DMS 273 (cell line): ENCODE data around the gene SAXO2.
"Not testable (repeated sequence)": the region's sequence is repeated elsewhere in the genome, so short reads cannot be mapped to it uniquely, and the experiment has no call there.

Source experiments
- DNase-seq: peaks from one replicate; lab custom pipeline; 2025; ENCODE audit not compliant: unreplicated experiment; lab: John Stamatoyannopoulos, UW

Gene SAXO2, protein sequence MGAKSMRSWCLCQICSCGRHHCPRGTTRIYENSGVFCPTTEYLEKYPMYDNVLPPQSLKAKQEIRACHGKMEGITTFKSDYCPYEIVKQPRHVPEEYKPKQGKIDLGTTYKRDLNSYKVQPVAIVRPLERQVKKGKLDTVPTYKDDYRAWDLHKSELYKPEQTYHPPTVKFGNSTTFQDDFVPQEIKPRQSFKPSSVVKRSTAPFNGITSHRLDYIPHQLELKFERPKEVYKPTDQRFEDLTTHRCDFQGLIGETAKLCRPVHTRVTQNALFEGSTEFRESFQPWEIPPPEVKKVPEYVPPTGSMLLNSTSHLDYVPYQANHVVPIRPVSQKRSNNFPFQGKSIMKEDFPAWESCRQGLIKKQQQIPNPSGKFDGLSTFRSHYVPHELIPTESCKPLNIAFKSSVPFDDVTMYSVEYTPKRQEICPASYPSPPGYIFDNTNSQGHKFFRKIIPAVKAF

DNA sequence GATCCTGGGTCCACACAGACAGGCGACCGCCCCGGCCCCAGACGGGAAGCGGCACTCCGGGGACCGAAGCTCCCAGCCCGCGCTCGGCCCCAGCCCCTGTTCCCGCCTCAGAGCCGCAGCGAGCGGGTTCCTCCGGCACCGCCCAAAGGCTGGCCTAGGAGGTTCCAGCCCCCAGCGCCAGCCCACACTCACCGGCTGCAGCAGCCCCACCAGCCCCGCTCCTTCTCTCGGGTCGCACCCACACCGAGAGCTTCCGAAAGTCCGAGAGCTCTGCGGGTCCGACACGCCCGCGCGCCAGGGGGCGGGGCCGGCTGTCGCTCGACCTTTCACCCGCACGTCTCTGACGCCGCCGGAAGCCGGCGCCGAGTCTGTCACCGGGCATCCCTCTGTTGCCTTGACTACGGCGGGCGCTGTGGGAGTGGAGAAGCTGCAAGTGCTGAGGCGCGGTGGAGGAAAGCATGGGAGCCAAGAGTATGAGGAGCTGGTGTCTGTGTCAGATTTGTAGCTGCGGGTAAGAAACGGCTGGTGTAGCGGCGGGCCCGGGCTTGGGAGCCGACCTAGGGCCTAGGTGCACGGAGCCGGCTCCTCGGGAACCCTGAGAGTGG is at the start of gene SAXO2, which contains the start of gene EFL1:
SAXO2 (plus strand) TSS at position 397 of the 605 bp plus-strand sequence; CDS start at position 459, 62 bp downstream.
EFL1 (minus strand) TSS at position 313 of the 605 bp plus-strand sequence. CDS start 956 bp downstream, outside the sequence.
- peak; percentile 93 for DNase-seq

DNA sequence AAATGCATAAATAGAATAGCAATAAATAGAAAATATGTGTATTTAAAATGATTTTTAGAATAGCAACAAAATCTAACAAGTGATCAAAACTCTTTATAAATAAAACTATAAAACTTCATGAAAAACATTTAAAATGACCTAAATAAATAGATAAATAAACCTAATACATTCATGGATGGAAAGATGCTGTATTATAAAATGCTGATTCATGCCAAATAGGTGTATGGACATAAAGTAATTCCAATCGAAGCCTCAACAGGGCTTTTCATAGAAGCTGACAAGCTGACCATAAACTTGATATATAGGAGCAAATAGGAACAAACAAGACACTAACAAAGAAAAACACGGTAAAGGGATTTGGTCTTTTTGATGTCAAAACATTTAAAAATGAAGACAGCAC is 46.5 kb upstream of the SAXO2 start:
- DNase-seq = not testable (repeated sequence)

GRCh38 chr15:82221535-82221934 is 41.1 kb upstream of the SAXO2 start:
- peak; percentile 22 for DNase-seq

- no peak for DNase-seq
These were observed 33.9 kb upstream of the SAXO2 start for GRCh38 chr15:82228750-82229149.

- no peak for DNase-seq
These were observed 31.4 kb upstream of the SAXO2 start for GRCh38 chr15:82231233-82231632.

GRCh38 chr15:82231842-82232241 is 30.8 kb upstream of the SAXO2 start:
- no peak for DNase-seq

GRCh38 chr15:82237944-82238534 is 24.6 kb upstream of the SAXO2 start:
- DNase-seq = not testable (repeated sequence)

- no peak for DNase-seq
These were observed 22.8 kb upstream of the SAXO2 start for GRCh38 chr15:82239685-82240391.

DNA sequence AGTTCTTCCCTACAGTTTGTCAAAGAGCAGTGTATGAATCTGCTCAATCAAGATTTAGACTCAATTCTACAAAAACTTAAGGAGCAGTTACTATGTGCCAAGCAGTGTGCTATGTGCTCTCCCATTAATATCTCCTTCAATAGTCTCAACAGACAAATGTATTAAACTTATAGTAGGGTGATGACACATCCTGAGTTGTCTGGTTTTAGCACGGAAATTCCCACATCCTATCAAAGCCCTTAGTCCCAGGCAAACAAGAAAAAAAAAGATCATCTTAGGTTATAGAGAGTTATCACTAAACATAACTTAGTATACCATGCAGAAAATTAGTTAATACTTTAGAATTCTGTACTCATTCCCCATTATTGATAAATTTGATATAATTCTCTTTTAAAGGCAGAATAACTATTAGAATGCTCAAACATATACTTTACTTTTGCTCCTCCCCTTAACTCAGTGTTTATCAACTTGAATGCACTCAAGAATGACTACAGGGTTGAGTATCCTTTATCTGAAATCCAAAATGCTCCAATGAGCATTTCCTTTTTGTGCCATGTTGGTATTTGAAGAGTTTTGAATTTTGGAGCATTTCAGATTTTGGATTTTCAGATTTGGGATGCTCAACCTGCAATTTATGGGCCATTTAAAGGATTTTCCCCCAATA is 20.6 kb upstream of the SAXO2 start:
- not testable (repeated sequence) for DNase-seq

GRCh38 chr15:82243644-82244043 is 19.0 kb upstream of the SAXO2 start:
- DNase-seq = not testable (repeated sequence)

GRCh38 chr15:82245956-82246355 is 16.7 kb upstream of the SAXO2 start:
- not testable (repeated sequence) for DNase-seq

- DNase-seq = not testable (repeated sequence)
These were observed 14.4 kb upstream of the SAXO2 start for GRCh38 chr15:82248261-82248660.

DNA sequence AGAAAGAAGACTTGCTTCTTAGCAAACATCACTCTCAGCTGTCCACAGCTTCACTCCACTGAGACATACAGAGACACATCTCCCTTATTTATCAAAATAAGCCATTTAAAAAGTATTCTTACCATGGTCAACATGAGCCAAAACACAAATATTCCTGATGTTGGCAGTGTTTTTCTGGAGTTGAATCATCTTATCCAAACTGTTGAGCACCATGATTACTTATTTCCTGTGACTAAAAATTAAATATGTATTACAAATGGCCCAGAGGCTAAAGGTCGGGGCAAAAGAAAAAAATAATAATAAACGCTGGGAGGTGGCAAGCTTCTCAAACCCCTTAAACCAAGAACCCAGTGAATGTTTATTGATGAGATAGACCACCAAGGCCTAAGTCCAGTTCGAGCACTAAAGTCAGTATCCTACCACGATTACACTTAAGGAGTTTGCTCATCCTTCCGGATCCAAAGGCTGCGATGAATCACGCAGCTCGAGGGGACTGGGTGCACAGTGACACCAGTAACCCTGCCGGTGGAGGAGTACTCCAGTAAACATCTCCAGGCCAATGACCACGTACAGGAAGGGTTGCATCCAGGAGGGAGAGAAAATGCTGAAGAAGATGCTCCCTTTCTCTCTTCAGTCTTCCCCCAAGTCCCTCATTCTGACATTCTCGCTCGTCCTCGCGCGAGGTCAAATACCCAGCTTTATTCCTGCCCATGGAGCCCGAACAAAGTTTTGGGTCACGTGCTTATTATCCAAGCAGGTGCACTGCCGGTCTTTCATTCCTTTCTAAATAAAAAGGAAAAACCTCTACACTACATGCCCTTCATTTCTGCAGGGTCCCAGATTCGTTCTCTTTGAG is 824 bp upstream of the SAXO2 start:
- DNase-seq = peak; percentile 68

DNA sequence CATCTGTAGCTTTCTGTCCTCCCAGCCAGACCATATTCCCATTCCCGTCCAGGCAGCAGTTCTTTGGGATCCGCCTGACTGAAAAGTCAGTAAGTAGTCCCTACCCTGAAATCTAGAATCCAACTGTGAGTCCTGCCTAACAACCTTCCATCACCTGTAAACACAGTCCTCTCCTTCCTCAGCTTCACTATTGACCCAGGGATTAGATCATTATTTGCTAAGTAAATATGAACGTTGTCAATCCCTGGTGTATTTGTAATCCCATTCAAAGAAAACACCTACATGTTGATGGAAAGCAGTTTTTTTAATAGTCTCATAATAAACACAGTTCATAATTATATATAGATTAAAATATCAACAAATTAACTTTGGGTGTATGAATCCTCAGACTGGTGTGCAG is 732 bp downstream of the SAXO2 start:
- DNase-seq = peak; percentile 4

DNA sequence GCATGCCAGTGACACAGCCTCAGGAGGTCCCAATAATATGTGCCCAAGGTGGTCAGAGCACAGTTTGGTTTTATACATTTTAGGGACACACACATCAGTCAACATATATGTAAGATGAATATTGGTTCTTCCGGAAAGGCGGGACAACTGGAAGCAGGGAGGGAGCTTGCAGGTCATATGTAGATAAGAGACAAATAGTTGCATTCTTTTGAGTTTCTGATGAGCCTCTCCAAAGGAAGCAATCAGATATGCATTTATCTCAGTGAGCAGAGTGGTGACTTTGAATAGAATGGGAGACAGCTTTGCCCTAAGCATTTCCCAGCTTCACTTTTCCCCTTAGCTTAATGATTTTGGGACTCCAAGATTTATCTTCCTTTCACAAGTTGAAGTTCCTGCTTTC is 4.5 kb downstream of the SAXO2 start:
- not testable (repeated sequence) for DNase-seq

DNA sequence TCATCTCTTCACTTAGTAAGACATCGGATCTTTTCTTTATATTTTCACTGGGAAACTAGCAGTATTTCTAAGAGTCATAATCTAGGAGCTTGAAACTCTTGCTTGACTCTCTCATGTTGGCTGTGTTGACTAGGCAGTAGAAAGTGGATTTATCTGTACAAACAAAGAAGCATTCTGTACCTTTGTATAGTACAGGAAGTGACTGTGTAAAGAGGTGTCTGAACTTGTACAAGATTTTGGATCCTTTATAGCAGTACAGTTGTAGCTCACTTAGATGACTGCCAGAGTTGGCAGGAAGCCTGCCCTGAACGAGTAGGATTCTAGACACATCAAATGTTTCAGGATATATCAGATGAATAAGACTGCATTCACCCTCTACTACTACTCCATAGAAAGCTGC is 5.8 kb downstream of the SAXO2 start:
- not testable (repeated sequence) for DNase-seq

GRCh38 chr15:82272154-82272553 is 9.5 kb downstream of the SAXO2 start:
- DNase-seq = no peak

DNA sequence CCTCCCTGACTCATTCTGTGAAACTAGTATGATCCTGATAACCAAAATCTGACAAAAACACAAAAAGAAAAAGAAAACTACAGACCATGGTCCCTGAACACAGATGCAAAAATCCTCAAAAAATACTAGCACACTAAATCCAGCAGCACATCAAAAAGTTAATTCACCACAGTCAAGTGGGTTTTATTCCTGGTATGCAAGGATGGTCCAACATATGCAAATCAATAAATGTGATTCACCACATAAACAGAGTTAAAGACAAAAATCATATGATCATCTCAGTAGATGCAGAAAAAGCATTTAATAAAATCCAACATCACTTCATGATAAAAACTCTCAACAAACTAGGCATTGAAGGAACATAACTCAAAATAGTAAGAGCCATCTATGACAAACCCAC is 12.8 kb downstream of the SAXO2 start:
- no peak for DNase-seq

GRCh38 chr15:82281276-82281675 is 18.7 kb downstream of the SAXO2 start:
- DNase-seq = not testable (repeated sequence)

DNA sequence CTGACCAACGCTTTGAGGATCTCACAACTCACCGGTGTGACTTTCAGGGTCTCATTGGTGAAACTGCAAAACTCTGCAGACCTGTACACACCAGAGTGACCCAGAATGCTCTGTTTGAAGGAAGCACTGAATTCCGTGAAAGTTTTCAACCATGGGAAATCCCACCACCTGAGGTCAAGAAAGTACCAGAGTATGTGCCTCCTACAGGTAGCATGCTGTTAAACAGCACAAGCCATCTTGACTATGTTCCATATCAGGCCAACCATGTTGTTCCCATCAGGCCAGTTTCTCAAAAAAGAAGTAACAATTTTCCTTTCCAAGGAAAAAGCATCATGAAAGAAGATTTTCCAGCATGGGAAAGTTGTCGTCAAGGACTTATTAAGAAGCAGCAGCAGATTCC is 19.8 kb downstream of the SAXO2 start:
- DNase-seq = not testable (repeated sequence)
